ENCODE results near the gene CORT. TPM values are rescaled to one million over a fixed set of nuclear protein-coding genes. Genes with fewer than 3 reads are reported as not detected.

CORT gene
- total and polyA plus RNA-seq, 12 donors = 0.13 to 0.66 (median 0.36) TPM; not detected in 7

GRCh38 chr1:10484521-10484920 is 34.7 kb downstream of the CORT start:
- TF ChIP-seq CTCF (IDR thresholded peaks at IDR 0.05) = no peak
- intact Hi-C loops (cut with DNase I) = no loop called here
- H3K4me1 ChIP-seq = peaks cover 0 to 19% (median 0%) of the 10 kb centered on the region in 9 donors
- H3K9me3 ChIP-seq = peaks cover 0 to 9% (median 0%) of the 10 kb centered on the region in 11 donors
- ATAC-seq = peak in 2 of 8 donors; percentile 24 to 47
- 87 to 89% methylated on average over 6 of the region's 6 CpGs for WGBS, 2 donors
- H3K36me3 ChIP-seq = peaks cover 0 to 13% (median 0%) of the 10 kb centered on the region in 9 donors
- H3K4me3 ChIP-seq = no peak overlapping the region
- no peaks in the 10 kb centered on the region for H3K27me3 ChIP-seq
- DNase-seq = no peak
- H3K27ac ChIP-seq = peak overlapping the region in 1 of 10 donors; percentile 31

DNA sequence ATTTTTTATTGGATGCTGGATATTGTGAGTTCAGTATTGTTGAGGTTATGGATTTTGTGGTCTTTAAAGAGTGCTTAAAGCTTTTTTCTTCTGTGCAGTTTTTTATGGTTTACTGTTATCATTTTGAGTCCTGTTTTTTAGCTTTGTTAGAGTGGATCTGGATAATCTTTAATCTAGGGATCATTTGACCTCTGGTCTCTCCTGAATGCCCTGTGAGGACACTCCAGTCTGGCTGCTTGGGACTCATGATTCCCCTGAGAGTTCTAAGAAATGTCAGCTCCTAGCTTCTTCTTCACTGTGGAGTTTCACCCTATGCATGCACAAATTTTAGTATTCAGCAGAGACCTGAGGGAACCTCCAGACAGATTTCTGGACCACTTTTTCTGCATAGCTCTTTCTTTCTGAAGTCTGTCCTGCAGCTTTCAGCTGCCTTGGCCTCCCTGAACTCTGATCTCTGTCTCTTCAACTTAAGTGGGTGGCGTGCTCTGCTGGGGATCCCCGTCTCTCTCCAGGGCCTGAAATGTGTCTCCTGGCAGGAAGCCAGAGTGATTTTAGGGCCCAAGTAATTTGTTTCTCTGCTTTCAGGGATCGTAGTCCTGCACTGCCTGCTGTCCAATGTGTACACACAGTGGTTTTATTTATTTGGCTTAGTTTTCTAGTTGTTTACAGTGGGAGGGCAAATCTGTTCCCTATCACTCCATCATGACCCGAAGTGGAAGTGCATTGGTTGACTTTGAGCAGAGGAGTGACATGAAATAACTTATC is 39.6 kb downstream of the CORT start:
- peaks cover 0 to 18% (median 0%) of the 10 kb centered on the region in 9 donors for H3K36me3 ChIP-seq
- no peak for TF ChIP-seq CTCF (IDR thresholded peaks at IDR 0.05)
- H3K4me3 ChIP-seq = no peak overlapping the region
- WGBS, 2 donors = 53 to 65% methylated on average over 4 of the region's 4 CpGs
- H3K4me1 ChIP-seq = peaks cover 0 to 21% (median 10%) of the 10 kb centered on the region in 9 donors
- H3K27me3 ChIP-seq = no peaks in the 10 kb centered on the region
- intact Hi-C loops (cut with DNase I) = loop anchor here in 6 of 10 donors (5.0 to 10.0 kb wide), 4 partner anchors 55 to 455 kb away; partner anchors contain the start of gene CENPS (in 4 of the 6)
- no peak overlapping the region for H3K27ac ChIP-seq
- ATAC-seq = no peak
- H3K9me3 ChIP-seq = peaks cover 0 to 9% (median 0%) of the 10 kb centered on the region in 11 donors
- no peak for DNase-seq

GRCh38 chr1:10490286-10490970 is 40.6 kb downstream of the CORT start:
- 75 to 80% methylated on average over 12 of the region's 12 CpGs for WGBS, 2 donors
- H3K27me3 ChIP-seq = no peaks in the 10 kb centered on the region
- no peak for TF ChIP-seq CTCF (IDR thresholded peaks at IDR 0.05)
- no peak overlapping the region for H3K4me3 ChIP-seq
- peaks cover 0 to 9% (median 0%) of the 10 kb centered on the region in 11 donors for H3K9me3 ChIP-seq
- peaks cover 0 to 30% (median 15%) of the 10 kb centered on the region in 9 donors for H3K4me1 ChIP-seq
- ATAC-seq (no peak), DNase-seq (no peak)
- no peak overlapping the region for H3K27ac ChIP-seq
- intact Hi-C loops (cut with DNase I) = loop anchor here in 6 of 10 donors (5.0 to 10.0 kb wide), 4 partner anchors 56 to 454 kb away; partner anchors contain the start of gene CENPS (in 4 of the 6)
- H3K36me3 ChIP-seq = peaks cover 0 to 18% (median 0%) of the 10 kb centered on the region in 9 donors

GRCh38 chr1:10494418-10494753 is 44.6 kb downstream of the CORT start:
- intact Hi-C loops (cut with DNase I) = loop anchor here in 9 of 10 donors (1.0 to 10.0 kb wide), 7 partner anchors 60 to 450 kb away; partner anchors contain the start of gene CENPS (in 7 of the 9)
- Histone ChIP-seq H3K9me3 (no peaks in the 10 kb centered on the region), H3K27ac (no peak overlapping the region), H3K4me3 (peak overlapping the region in 1 of 10 donors; percentile 23), H3K36me3 (peaks cover 0 to 31% (median 2%) of the 10 kb centered on the region in 9 donors), H3K27me3 (no peaks in the 10 kb centered on the region), H3K4me1 (peaks cover 0 to 41% (median 23%) of the 10 kb centered on the region in 9 donors)
- WGBS, 2 donors = 75 to 84% methylated on average over 5 of the region's 5 CpGs
- ATAC-seq (no peak), DNase-seq (no peak)
- no peak for TF ChIP-seq CTCF (IDR thresholded peaks at IDR 0.05)
